Measurements from ENCODE around the gene PLEKHB2.

DNA sequence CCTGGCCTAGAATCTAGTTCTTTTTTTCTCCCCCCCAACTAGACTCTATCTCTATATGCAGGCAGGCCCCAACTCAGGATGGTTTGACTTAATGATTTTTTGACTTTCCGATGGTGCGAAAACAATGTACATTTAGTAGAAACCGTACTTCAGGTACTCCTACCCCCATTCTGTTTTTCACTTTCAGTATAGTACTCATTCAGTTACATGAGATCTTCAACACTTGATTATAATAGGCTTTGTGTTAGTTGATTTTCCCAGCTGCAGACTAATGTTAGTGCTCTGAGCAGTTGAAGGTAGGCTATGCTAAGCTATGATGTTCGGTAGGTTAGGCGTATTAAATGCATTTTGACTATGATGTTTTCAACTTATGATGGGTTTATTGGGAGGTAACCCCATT lies 37.7 kb downstream of the PLEKHB2 start:
- TF ChIP-seq, protein P1, sequence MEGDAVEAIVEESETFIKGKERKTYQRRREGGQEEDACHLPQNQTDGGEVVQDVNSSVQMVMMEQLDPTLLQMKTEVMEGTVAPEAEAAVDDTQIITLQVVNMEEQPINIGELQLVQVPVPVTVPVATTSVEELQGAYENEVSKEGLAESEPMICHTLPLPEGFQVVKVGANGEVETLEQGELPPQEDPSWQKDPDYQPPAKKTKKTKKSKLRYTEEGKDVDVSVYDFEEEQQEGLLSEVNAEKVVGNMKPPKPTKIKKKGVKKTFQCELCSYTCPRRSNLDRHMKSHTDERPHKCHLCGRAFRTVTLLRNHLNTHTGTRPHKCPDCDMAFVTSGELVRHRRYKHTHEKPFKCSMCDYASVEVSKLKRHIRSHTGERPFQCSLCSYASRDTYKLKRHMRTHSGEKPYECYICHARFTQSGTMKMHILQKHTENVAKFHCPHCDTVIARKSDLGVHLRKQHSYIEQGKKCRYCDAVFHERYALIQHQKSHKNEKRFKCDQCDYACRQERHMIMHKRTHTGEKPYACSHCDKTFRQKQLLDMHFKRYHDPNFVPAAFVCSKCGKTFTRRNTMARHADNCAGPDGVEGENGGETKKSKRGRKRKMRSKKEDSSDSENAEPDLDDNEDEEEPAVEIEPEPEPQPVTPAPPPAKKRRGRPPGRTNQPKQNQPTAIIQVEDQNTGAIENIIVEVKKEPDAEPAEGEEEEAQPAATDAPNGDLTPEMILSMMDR (IDR thresholded peaks at IDR 0.05; ENCODE audit: borderline replicate concordance, extremely low read depth, low read length, poor library complexity, severe bottlenecking), result no peak
- TF ChIP-seq EZH2 (IDR thresholded peaks at IDR 0.05; ENCODE audit: borderline replicate concordance, low read depth, low read length, severe bottlenecking), result no peak
